HG03025 (cell line): ENCODE results near the gene EAF1.
"Not testable (repeated sequence)": the region's sequence is repeated elsewhere in the genome, so short reads cannot be mapped to it uniquely, and the experiment has no call there.

ENCODE experiments used
- ATAC-seq: cut with Tn5 transposase; IDR thresholded peaks from one replicate; pipeline ENCODE4 v1.9.1; 2021; ENCODE audit warnings: mild to moderate bottlenecking, moderate library complexity; ENCODE audit not compliant: unreplicated experiment, low FRiP score

EAF1 gene

GRCh38 chr3:15404767-15405166 lies 22.6 kb upstream of the EAF1 start:
- no peak for ATAC-seq

- ATAC-seq = no peak
Observed at GRCh38 chr3:15405448-15406050, 21.8 kb upstream of the EAF1 start.

GRCh38 chr3:15409239-15409638 lies 18.2 kb upstream of the EAF1 start:
- no peak for ATAC-seq

- ATAC-seq = no peak
Observed at GRCh38 chr3:15409774-15410173, 17.6 kb upstream of the EAF1 start.

GRCh38 chr3:15410966-15411365 lies 16.4 kb upstream of the EAF1 start:
- ATAC-seq = not testable (repeated sequence)

- no peak for ATAC-seq
Observed at GRCh38 chr3:15420871-15421270, 6.5 kb upstream of the EAF1 start.

- ATAC-seq = no peak
Observed at GRCh38 chr3:15426579-15427118, 749 bp upstream of the EAF1 start.

GRCh38 chr3:15427981-15428380 lies 583 bp downstream of the EAF1 start:
- no peak for ATAC-seq

- no peak for ATAC-seq
Observed at GRCh38 chr3:15428539-15428938, 1.1 kb downstream of the EAF1 start.

- no peak for ATAC-seq
Observed at GRCh38 chr3:15429080-15429479, 1.7 kb downstream of the EAF1 start.

GRCh38 chr3:15430624-15431023 lies 3.2 kb downstream of the EAF1 start:
- no peak for ATAC-seq

- ATAC-seq = no peak
Observed at GRCh38 chr3:15431256-15431837, 3.9 kb downstream of the EAF1 start.

GRCh38 chr3:15433531-15433930 lies 6.1 kb downstream of the EAF1 start:
- no peak for ATAC-seq

GRCh38 chr3:15434756-15435155 lies 7.4 kb downstream of the EAF1 start:
- ATAC-seq = no peak

- ATAC-seq = no peak
Observed at GRCh38 chr3:15436246-15436645, 8.8 kb downstream of the EAF1 start.

- ATAC-seq = no peak
Observed at GRCh38 chr3:15438983-15439382, 11.6 kb downstream of the EAF1 start.

GRCh38 chr3:15439476-15439875 lies 12.1 kb downstream of the EAF1 start:
- ATAC-seq = no peak

- ATAC-seq = no peak
Observed at GRCh38 chr3:15440891-15441290, 13.5 kb downstream of the EAF1 start.

- no peak for ATAC-seq
Observed at GRCh38 chr3:15443826-15444524, 16.6 kb downstream of the EAF1 start.

GRCh38 chr3:15449489-15450224 lies 22.3 kb downstream of the EAF1 start:
- no peak for ATAC-seq
